HEK293 (cell line): ENCODE data around the gene SKP2.

ENCODE experiments used
- CTCF ChIA-PET: fragments of 350-600 bp; formaldehyde crosslinking; extraction: SDS; loops from one replicate; lab custom pipeline; 2021; ENCODE audit warnings: antibody characterized with exemption; lab: Yijun Ruan, JAX
- POLR2A ChIA-PET: fragments of 300-600 bp; formaldehyde crosslinking; extraction: SDS; loops from one replicate; lab custom pipeline; 2020; ENCODE audit warnings: antibody characterized with exemption, inconsistent platforms; lab: Yijun Ruan, JAX
- H3K27ac ChIP-seq: fragments of 200-500 bp; sonication (Bioruptor generic); 2 replicates; pipeline ENCODE4 v1.5.1; 2014; ENCODE audit warnings: low read depth, low read length, control low read depth, inconsistent platforms; ENCODE audit errors: extremely low read depth
- H3K36me3 ChIP-seq, 2 experiments: fragments of 200-500 bp in 1 of 2; sonication (Bioruptor generic) in 1 of 2; 1 replicate in 1 of 2; 2 replicates in 1 of 2; pipeline ENCODE4 v1.5.1; 2014 to 2017; ENCODE audit warnings: inconsistent platforms in 2 of 2, low read length in 2 of 2; ENCODE audit not compliant: control insufficient read depth in 2 of 2, insufficient read depth in 1 of 2
- H3K4me1 ChIP-seq: fragments of 200-500 bp; sonication (Bioruptor generic); 2 replicates; pipeline ENCODE4 v1.5.1; 2014; ENCODE audit warnings: mild to moderate bottlenecking, low read length, inconsistent platforms; ENCODE audit not compliant: control insufficient read depth, insufficient read depth
- H3K4me3 ChIP-seq: 2 replicates; pipeline ENCODE4 v1.5.1; 2011; ENCODE audit warnings: low read depth, mild to moderate bottlenecking, control low read depth, low read length, moderate library complexity
- H3K9me3 ChIP-seq: fragments of 200-500 bp; sonication (Bioruptor generic); 2 replicates; pipeline ENCODE4 v1.5.1; 2014; ENCODE audit warnings: low read depth, low read length, inconsistent platforms; ENCODE audit not compliant: control insufficient read depth, insufficient read depth
- EGR2 ChIP-seq: fragments of 450-650 bp; formaldehyde crosslinking; IDR thresholded peaks from 2 replicates; pipeline ENCODE4 v1.5.1; 2016; ENCODE audit warnings: low read depth, missing biosample characterization, missing genetic modification characterization
- GLI4 ChIP-seq: fragments of 450-650 bp; formaldehyde crosslinking; IDR thresholded peaks from 2 replicates; pipeline ENCODE4 v1.5.1; 2016; ENCODE audit warnings: missing biosample characterization, missing genetic modification characterization
- GLIS1 ChIP-seq: fragments of 450-650 bp; formaldehyde crosslinking; IDR thresholded peaks from 2 replicates; pipeline ENCODE4 v1.5.1; 2016; ENCODE audit warnings: missing biosample characterization, missing genetic modification characterization
- KLF7 ChIP-seq: fragments of 450-650 bp; formaldehyde crosslinking; IDR thresholded peaks from 2 replicates; pipeline ENCODE4 v1.5.1; 2016; ENCODE audit warnings: missing biosample characterization, missing genetic modification characterization, borderline replicate concordance
- MZF1 ChIP-seq: fragments of 450-650 bp; formaldehyde crosslinking; IDR thresholded peaks from 2 replicates; pipeline ENCODE4 v1.5.1; 2017; ENCODE audit warnings: missing biosample characterization, missing genetic modification characterization, borderline replicate concordance
- RBAK ChIP-seq: fragments of 450-650 bp; formaldehyde crosslinking; IDR thresholded peaks from 2 replicates; pipeline ENCODE4 v1.5.1; 2016; ENCODE audit warnings: missing biosample characterization, missing genetic modification characterization
- TCF7L2 ChIP-seq: IDR thresholded peaks from 2 replicates; pipeline ENCODE4 v1.6.1; 2011; ENCODE audit warnings: low read depth, mild to moderate bottlenecking, inconsistent platforms, low read length, moderate library complexity, borderline replicate concordance
- ZBTB21 ChIP-seq: fragments of 450-650 bp; formaldehyde crosslinking; IDR thresholded peaks from 2 replicates; pipeline ENCODE4 v1.5.1; 2017; ENCODE audit warnings: missing biosample characterization, missing genetic modification characterization
- ZEB2 ChIP-seq: fragments of 450-650 bp; formaldehyde crosslinking; IDR thresholded peaks from 2 replicates; pipeline ENCODE4 v1.5.1; 2016; ENCODE audit warnings: missing biosample characterization, missing genetic modification characterization
- ZNF138 ChIP-seq: fragments of 450-650 bp; formaldehyde crosslinking; IDR thresholded peaks from 2 replicates; pipeline ENCODE4 v1.5.1; 2016; ENCODE audit warnings: missing biosample characterization, missing genetic modification characterization, borderline replicate concordance
- ZNF184 ChIP-seq: fragments of 450-650 bp; IDR thresholded peaks from 2 replicates; pipeline ENCODE4 v1.5.1; 2018; ENCODE audit warnings: missing biosample characterization, mild to moderate bottlenecking, missing genetic modification characterization
- ZNF2 ChIP-seq: fragments of 450-650 bp; formaldehyde crosslinking; IDR thresholded peaks from 2 replicates; pipeline ENCODE4 v1.5.1; 2016; ENCODE audit warnings: missing biosample characterization, missing genetic modification characterization
- ZNF223 ChIP-seq: fragments of 450-650 bp; formaldehyde crosslinking; IDR thresholded peaks from 2 replicates; pipeline ENCODE4 v1.5.1; 2016; ENCODE audit warnings: missing biosample characterization, missing genetic modification characterization
- ZNF266 ChIP-seq: fragments of 450-650 bp; formaldehyde crosslinking; IDR thresholded peaks from 2 replicates; pipeline ENCODE4 v1.5.1; 2016; ENCODE audit warnings: missing biosample characterization, missing genetic modification characterization, low read depth
- ZNF423 ChIP-seq: fragments of 450-650 bp; formaldehyde crosslinking; IDR thresholded peaks from 2 replicates; pipeline ENCODE4 v1.5.1; 2016; ENCODE audit warnings: missing biosample characterization, missing genetic modification characterization
- ZNF521 ChIP-seq: fragments of 450-650 bp; formaldehyde crosslinking; IDR thresholded peaks from 2 replicates; pipeline ENCODE4 v1.5.1; 2017; ENCODE audit warnings: missing biosample characterization, mild to moderate bottlenecking, missing genetic modification characterization
- ZNF558 ChIP-seq: fragments of 450-650 bp; formaldehyde crosslinking; IDR thresholded peaks from 2 replicates; pipeline ENCODE4 v1.5.1; 2016; ENCODE audit warnings: missing biosample characterization, missing genetic modification characterization
- ZNF560 ChIP-seq: fragments of 450-650 bp; formaldehyde crosslinking; IDR thresholded peaks from 2 replicates; pipeline ENCODE4 v1.5.1; 2017; ENCODE audit warnings: missing biosample characterization, missing genetic modification characterization, borderline replicate concordance
- ZNF561 ChIP-seq: fragments of 450-650 bp; IDR thresholded peaks from 2 replicates; pipeline ENCODE4 v1.5.1; 2018; ENCODE audit warnings: missing biosample characterization, missing genetic modification characterization, borderline replicate concordance
- ZNF629 ChIP-seq: fragments of 450-650 bp; formaldehyde crosslinking; IDR thresholded peaks from 2 replicates; pipeline ENCODE4 v1.5.1; 2017; ENCODE audit warnings: missing biosample characterization, missing genetic modification characterization
- TF ChIP-seq, protein P1 (sequence below): fragments of 450-650 bp; formaldehyde crosslinking; IDR thresholded peaks from 2 replicates; pipeline ENCODE4 v1.5.1; 2017; ENCODE audit warnings: missing biosample characterization, missing genetic modification characterization
- TF ChIP-seq, protein P2 (sequence below): fragments of 450-650 bp; formaldehyde crosslinking; IDR thresholded peaks from 2 replicates; pipeline ENCODE4 v1.5.1; 2017; ENCODE audit warnings: missing biosample characterization, missing genetic modification characterization
- TF ChIP-seq, protein P3 (sequence below): fragments of 450-650 bp; formaldehyde crosslinking; IDR thresholded peaks from 2 replicates; pipeline ENCODE4 v1.5.1; 2016; ENCODE audit warnings: missing biosample characterization, missing genetic modification characterization
- TF ChIP-seq, protein P4 (sequence below): fragments of 450-650 bp; IDR thresholded peaks from 2 replicates; pipeline ENCODE4 v1.5.1; 2018; ENCODE audit warnings: missing biosample characterization, mild to moderate bottlenecking, missing genetic modification characterization
- TF ChIP-seq, protein P5 (sequence below): fragments of 450-650 bp; formaldehyde crosslinking; IDR thresholded peaks from 2 replicates; pipeline ENCODE4 v1.5.1; 2016; ENCODE audit warnings: missing biosample characterization, missing genetic modification characterization

The SKP2 gene

DNA sequence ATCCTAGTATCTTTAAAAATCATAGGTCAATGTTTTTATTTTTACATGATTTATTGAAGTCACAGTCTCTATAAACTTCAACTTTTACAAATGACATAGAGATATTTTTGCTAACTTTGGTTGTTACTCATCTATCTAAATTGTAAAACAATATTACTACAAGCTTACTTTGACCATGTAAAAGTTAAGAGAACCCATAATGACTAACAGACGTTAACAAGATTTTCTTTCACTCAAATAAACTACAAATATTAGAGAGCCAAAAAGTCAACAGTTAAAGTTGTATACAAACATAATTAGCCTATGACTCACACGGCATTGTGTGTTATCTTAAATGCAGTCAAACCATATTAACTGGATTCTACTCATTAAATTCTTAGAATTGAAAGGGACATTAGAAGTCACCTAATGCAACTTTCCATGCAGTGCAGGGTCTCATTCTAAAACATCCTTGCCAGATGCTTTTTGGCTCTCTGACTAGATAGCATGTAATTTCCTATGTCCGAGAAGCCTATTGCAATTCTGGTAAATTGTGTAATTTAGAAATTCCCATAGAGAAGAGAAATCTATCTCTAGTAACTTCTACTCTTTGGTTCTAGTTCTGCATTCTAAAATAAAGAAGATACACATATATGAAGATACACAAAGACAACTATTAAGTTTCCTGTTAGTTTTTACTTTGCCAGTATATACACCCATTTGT, 43.0 kb upstream of the SKP2 start:
- Histone ChIP-seq H3K9me3 (no peaks in the 10 kb centered on the region), H3K36me3 (peaks cover 27 to 29% of the 10 kb centered on the region in 2 experiments), H3K27ac (no peak overlapping the region), H3K4me3 (no peak overlapping the region), H3K4me1 (no peaks in the 10 kb centered on the region)
- POLR2A ChIA-PET: no interaction called here
- CTCF ChIA-PET: no interaction called here
- TF ChIP-seq GLI4 (tag by site-specific recombination): no peak
- TF ChIP-seq, protein P1, sequence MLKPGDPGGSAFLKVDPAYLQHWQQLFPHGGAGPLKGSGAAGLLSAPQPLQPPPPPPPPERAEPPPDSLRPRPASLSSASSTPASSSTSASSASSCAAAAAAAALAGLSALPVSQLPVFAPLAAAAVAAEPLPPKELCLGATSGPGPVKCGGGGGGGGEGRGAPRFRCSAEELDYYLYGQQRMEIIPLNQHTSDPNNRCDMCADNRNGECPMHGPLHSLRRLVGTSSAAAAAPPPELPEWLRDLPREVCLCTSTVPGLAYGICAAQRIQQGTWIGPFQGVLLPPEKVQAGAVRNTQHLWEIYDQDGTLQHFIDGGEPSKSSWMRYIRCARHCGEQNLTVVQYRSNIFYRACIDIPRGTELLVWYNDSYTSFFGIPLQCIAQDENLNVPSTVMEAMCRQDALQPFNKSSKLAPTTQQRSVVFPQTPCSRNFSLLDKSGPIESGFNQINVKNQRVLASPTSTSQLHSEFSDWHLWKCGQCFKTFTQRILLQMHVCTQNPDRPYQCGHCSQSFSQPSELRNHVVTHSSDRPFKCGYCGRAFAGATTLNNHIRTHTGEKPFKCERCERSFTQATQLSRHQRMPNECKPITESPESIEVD (tag by site-specific recombination): peak; percentile 31; the same call in 1 of the 2 replicates

DNA sequence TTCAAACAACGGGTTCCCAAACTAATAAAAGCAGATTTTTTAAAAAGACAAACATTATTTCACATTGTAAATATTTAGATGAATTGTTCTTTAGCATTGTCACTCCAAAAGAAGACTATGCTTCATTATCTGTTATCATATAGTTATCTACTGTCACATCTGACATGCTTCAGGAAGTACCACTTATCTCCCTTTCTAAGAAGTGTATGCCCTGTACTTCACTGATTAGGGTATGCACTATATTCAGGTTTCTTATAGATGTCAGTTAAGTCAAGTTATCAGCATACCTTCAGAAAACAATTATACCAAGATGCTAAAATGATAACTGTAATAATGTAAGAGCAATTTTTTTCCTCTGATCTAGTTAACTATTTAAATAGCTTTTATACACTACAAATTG, 40.7 kb upstream of the SKP2 start:
- POLR2A ChIA-PET: no interaction called here
- H3K36me3 ChIP-seq: peaks cover 23 to 24% of the 10 kb centered on the region in 2 experiments
- TF ChIP-seq, protein P2, sequence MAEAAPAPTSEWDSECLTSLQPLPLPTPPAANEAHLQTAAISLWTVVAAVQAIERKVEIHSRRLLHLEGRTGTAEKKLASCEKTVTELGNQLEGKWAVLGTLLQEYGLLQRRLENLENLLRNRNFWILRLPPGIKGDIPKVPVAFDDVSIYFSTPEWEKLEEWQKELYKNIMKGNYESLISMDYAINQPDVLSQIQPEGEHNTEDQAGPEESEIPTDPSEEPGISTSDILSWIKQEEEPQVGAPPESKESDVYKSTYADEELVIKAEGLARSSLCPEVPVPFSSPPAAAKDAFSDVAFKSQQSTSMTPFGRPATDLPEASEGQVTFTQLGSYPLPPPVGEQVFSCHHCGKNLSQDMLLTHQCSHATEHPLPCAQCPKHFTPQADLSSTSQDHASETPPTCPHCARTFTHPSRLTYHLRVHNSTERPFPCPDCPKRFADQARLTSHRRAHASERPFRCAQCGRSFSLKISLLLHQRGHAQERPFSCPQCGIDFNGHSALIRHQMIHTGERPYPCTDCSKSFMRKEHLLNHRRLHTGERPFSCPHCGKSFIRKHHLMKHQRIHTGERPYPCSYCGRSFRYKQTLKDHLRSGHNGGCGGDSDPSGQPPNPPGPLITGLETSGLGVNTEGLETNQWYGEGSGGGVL (tag by site-specific recombination): no peak
- TF ChIP-seq MZF1: no peak
- TF ChIP-seq ZNF521 (tag by site-specific recombination): no peak
- TF ChIP-seq ZNF558 (tag by site-specific recombination): no peak
- no peak for TF ChIP-seq ZBTB21 (tag by site-specific recombination)
- TF ChIP-seq ZNF138 (tag by site-specific recombination): no peak
- no peak for TF ChIP-seq RBAK (tag by site-specific recombination)
- TF ChIP-seq ZEB2 (tag by site-specific recombination): no peak
- no peak for TF ChIP-seq ZNF184 (tag by site-specific recombination)
- no peak for TF ChIP-seq GLIS1 (tag by site-specific recombination)
- TF ChIP-seq KLF7 (tag by site-specific recombination): no peak
- TF ChIP-seq, protein P3, sequence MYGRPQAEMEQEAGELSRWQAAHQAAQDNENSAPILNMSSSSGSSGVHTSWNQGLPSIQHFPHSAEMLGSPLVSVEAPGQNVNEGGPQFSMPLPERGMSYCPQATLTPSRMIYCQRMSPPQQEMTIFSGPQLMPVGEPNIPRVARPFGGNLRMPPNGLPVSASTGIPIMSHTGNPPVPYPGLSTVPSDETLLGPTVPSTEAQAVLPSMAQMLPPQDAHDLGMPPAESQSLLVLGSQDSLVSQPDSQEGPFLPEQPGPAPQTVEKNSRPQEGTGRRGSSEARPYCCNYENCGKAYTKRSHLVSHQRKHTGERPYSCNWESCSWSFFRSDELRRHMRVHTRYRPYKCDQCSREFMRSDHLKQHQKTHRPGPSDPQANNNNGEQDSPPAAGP: no peak
- no peak for TF ChIP-seq ZNF629 (tag by site-specific recombination)
- TF ChIP-seq TCF7L2: no peak

DNA sequence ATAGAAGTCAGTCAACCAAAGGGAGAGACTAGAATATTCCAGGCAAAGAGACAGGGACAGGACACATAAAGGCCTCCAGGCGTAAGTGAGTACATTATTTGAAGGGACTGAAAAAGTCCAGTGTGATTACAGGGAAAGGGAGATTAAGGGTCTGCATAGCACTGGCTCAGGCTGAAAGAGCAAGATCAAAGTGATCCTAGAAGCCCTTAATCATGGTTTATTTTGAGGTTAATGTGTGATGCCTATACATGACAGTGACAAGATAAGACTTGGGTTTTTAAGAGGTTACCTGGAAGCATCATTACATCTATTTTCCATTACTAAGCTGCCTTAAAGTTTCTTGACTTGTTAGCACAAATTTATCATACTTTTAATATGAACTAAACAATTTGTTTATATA, 26.0 kb upstream of the SKP2 start:
- ChIA-PET POLR2A (no interaction called here), CTCF (interaction anchor here (0.9 to 2.0 kb wide), 2 partner anchors 47 to 140 kb away, joined by 3 to 5 read pairs; no protein-coding TSS in a partner anchor)
- H3K9me3 ChIP-seq: no peaks in the 10 kb centered on the region
- peaks cover 5 to 13% of the 10 kb centered on the region in 2 experiments; a peak in 2 of 3 replicates for H3K36me3 ChIP-seq
- H3K27ac ChIP-seq: no peak overlapping the region
- H3K4me3 ChIP-seq: no peak overlapping the region
- H3K4me1 ChIP-seq: no peaks in the 10 kb centered on the region
- no peak for TF ChIP-seq ZNF266 (tag by site-specific recombination)
- TF ChIP-seq, protein P4, sequence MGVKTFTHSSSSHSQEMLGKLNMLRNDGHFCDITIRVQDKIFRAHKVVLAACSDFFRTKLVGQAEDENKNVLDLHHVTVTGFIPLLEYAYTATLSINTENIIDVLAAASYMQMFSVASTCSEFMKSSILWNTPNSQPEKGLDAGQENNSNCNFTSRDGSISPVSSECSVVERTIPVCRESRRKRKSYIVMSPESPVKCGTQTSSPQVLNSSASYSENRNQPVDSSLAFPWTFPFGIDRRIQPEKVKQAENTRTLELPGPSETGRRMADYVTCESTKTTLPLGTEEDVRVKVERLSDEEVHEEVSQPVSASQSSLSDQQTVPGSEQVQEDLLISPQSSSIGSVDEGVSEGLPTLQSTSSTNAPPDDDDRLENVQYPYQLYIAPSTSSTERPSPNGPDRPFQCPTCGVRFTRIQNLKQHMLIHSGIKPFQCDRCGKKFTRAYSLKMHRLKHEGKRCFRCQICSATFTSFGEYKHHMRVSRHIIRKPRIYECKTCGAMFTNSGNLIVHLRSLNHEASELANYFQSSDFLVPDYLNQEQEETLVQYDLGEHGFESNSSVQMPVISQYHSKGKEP (tag by site-specific recombination): no peak
- TF ChIP-seq EGR2: no peak
- no peak for TF ChIP-seq ZNF2
- TF ChIP-seq ZNF223 (tag by site-specific recombination): no peak
- TF ChIP-seq, protein P5, sequence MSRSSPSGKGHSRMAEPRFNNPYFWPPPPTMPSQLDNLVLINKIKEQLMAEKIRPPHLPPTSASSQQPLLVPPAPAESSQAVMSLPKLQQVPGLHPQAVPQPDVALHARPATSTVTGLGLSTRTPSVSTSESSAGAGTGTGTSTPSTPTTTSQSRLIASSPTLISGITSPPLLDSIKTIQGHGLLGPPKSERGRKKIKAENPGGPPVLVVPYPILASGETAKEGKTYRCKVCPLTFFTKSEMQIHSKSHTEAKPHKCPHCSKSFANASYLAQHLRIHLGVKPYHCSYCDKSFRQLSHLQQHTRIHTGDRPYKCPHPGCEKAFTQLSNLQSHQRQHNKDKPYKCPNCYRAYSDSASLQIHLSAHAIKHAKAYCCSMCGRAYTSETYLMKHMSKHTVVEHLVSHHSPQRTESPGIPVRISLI (tag by site-specific recombination): no peak
- no peak for TF ChIP-seq ZNF560
- TF ChIP-seq ZNF561: no peak
- no peak for TF ChIP-seq ZNF423

More for the DNA sequence above, 40.7 kb upstream of the SKP2 start:
- Histone ChIP-seq H3K4me3 (no peak overlapping the region), H3K4me1 (no peaks in the 10 kb centered on the region), H3K27ac (no peak overlapping the region), H3K9me3 (no peaks in the 10 kb centered on the region)
- CTCF ChIA-PET: interaction anchor here (1.0 to 1.5 kb wide), 2 partner anchors 21 to 32 kb away, joined by 4 to 5 read pairs; no protein-coding TSS in a partner anchor
